Measurements from ENCODE around the gene ARHGAP33.
"Not testable (repeated sequence)": the region's sequence is repeated elsewhere in the genome, so short reads cannot be mapped to it uniquely, and the experiment has no call there.

ARHGAP33 gene

DNA sequence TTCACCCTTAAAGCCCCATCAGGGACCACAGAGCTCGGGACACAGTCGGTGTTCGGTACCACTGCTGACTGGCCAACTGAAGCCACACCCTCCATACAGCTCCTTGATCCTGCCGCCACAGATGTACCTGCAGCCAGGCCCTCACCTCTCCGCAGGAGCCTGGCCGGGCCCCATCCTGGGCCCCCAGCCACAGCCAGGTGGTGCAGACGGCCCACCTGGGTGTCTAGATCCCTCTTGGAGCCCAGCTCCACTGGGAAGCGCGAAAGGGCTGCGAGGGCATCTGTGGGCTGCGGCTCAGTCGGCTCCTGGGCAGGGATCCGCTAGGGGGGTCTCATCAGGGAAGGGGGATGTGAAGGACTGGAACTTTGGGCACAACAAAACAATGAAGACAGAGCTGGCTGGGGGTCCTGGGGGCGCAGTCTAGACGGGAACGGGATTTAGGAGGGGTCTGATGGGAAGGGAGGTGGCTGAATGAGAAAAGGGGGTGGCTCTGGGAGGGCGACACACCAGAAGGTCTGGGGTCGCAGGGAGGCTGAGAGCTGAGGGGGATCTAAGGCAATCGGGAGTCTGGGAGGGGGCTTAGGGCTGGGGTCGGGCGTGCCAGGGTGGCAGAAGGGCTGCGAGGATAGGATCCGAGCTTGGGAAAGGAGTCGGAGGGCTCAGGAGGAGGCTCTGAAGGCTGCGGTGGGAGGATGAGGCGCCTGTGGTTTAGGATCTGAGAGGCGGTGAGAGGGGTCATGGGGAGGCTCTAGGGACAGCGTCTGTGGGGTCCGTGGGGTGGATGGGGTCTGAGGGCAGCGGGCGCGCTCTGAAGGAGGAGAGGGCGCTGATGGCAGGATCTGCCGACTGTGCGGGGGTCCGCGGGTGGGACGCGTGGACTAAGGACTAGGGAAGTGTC is 21.5 kb downstream of the ARHGAP33 start:
- no peak for DNase-seq

GRCh38 chr19:35797663-35798062 is 22.3 kb downstream of the ARHGAP33 start:
- peak; percentile 62 for DNase-seq

GRCh38 chr19:35801828-35802227 is 26.5 kb downstream of the ARHGAP33 start:
- no peak for DNase-seq

DNA sequence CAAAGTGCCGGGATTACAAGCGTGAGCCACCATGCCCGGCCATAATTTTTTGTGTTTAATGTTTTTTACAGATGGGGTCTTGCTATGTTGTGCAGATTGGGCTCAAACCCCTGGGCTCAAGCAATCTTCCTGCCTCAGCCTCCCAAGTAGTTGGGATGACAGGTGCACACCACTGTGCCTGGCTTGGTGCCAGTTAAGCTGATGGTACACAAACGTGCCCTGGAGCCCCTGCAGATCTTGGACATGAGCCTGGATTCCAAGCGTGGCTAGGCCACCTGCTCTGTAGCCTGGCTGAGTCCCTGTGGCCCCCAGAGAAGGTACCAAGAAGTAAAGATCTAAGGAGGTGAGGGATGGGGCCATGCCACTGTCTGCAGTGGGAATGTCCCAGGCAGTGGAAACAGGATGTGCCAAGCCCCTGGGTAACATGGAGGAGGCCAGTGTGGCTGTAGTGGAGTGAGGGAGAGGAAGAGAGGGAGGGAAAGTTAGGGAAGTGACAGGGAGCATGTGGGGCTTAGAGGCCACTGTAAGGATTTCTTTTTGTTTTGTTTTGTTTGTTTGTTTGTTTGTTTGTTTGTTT is 30.2 kb downstream of the ARHGAP33 start:
- no peak for DNase-seq

DNA sequence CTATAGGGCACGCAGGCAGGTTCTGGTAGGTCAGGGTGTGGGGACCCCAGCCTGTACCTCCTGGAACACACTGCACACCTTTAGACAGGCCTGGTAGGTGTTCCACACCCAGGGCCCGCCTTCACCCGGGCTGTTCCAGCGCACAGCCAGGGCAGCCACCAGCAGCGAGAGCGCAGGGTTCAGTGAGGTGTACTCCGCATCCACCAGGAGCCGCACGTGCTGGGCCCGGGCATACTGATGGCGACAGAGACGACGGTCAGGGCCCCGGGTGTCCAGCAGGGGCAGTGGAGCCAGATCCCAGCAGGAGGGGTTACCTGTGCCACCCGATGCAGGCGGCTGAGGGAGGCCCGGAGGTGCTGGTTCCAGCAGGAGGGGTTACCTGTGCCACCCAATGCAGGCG is 31.2 kb downstream of the ARHGAP33 start:
- no peak for DNase-seq

DNA sequence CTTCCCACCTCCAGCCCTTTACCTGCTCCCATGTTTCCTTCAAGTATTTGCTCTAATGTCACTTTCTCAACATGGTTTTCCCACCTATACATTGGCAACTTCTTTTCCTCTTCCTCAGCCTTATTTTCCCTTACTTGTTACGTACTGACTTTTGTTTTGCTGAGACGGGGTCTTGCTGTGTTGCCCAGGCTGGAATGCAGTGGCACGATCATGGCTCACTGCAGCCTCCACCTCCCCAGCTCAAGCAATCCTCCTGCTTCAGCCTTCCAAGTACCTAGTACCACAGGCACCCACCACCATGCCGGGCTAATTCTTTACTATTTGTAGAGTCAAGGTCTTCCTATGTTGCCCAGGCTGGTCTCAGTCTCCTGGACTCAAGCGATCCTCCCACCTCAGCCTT is 32.3 kb downstream of the ARHGAP33 start:
- no peak for DNase-seq

DNA sequence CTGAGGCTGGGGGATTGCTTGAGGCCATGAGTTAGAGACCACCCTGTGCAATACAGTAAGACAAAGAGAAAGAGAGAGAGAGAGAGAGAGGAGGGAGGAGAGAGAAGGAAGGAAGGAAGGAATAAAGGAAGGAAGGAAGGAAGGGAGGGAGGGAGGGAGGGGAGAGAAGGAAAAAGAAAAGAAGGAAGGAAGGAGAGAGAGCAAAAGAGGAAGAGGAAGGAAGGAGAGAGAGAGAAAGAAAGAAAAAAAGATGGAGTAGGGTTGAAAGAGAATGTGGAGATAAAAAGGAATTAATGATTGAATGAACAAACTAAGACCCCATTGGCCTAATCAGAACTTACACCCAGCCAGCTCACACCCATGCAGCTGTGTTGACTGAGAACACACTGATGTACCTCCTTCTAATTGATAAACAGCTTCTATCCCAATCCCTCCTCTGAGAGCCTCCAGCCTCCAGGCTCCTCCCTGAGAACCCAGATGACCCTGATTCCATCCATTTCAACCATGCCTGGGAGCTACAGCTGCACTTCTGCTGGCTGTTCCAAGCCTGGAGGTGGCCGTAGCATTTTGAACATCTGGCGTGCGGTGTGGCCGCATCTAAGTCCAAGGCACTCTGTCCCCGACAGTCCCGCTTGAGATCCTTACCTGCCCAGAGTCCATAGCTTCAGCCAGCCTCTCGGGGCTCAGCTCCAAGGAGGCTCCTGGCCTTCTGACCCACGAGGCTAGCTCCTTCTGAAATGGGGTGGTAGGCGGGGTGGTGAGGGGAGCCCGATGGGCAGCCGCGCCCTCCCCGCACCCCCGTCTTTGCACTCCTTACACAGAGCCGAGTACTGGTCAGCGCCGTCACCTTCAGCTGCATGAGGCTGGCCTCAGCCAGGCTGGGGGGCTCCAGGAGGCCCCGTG is 36.2 kb downstream of the ARHGAP33 start:
- DNase-seq = no peak

DNA sequence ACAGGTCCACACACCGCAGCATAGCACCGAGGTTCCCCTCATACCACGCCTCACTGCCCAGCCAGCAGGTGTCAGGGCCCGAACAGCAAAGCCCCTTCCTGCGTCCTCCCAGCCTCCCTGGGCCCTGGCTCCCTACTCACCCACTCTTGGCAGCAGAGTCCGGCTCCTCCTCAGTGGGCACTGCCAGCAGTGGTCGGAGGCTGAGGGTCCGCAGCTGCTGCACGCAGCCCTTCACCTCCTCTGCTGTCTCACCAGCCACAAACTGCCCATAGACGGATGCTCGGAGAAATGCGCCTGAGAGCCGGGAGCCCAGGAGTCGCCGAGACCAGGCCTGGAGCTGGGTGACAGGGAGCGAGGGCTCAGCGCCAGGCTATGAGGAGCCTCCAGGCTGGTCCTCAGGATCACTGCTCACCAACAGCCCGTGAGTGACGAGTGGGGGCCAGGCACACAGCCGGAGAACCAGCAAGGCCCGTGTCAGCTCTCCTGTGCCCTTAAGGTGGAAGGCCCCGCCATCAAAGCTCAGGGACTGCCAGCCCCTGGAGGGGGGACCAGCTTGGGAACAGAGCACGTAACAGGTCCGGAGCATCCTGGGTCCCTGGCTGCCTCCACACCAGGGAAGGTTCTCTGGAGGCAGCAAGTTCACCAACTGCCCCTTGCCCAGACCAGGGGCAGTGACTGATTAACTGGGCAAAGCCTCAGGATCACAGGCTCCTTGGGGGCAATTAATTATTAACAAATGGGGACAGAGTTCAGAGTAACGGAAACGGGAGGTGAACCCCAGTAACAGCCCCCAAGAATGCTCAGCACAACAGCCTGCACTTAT is 37.1 kb downstream of the ARHGAP33 start, which contains the start of gene PRODH2:
PRODH2 (minus strand) TSS at position 626 of the 823 bp plus-strand sequence; CDS start at position 586, 40 bp downstream.
- DNase-seq = no peak

DNA sequence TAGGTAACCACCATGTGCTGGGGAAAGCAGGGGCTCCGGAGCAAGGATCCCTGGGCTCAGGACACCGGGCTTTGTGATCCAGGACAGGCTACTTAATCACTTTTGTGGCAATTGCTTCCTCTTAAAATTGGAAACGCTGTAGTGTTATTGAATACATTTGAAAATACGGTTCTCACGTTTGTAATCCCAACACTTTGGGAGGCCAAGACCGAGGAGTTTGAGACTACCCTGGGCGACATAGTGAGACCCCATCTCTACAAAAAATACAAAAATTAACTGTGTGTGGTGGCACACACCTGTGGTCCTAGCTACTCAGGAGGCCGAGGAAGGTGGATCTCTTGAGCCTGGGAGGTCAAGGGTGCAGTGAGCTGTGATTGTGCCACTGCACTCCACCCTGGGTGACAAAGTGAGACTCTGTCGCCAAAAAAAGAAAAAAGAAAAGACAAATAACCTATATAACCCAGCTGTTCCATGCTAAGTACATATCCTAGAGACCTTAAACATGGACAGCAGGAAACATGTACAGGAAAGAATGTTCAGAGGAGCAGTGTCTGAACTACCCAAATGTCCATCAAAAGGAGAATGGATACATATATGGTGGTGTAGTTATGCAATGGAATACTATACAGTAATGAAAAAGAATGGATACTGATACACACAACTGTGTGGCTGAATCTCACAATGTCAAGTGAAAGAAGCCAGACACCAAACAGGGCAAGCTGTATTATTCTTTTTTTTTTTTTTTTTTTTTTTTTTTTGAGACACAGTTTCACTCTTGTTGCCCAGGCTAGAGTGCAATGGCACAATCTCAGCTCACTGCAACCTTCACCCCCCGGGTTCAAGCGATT is 37.9 kb downstream of the ARHGAP33 start:
- no peak for DNase-seq

GRCh38 chr19:35816262-35816661 is 40.9 kb downstream of the ARHGAP33 start:
- DNase-seq = no peak

DNA sequence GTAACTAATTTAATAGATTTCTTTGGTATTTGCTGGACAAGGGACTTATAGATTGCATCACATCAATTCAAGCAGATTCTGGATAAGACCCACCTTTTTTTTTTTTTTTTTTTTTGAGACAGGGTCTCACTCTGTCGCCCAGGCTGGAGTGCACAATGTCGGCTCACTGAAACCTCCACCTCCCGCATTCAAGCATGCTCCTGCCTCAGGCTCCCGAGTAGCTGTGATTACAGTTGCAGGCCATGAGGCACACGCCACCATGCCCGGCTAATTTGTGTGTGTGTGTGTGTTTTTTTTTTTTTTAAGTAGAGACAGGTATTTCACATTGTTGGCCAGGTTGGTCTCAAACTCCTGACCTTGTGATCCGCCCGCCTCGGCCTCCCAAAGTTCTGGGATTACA is 41.5 kb downstream of the ARHGAP33 start:
- no peak for DNase-seq

DNA sequence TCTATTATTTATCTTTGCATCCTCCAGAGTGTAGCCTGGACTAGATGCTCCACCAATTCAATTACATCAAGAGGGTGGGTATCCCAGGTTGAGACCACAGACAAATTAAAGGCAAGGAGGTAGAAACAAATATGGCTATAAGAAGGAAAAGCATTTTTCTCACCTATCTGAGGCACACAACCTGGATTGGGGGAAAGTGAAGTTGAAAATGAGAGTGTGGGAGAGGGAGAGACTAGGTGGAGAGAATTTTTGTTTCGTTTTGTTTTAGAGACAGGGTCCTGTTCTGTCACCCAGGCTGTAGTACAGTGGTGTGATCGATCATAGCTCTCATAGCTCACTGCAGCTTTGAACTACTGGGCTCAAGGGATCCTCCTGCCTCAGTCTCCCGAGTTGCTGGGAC is 43.1 kb downstream of the ARHGAP33 start:
- no peak for DNase-seq

DNA sequence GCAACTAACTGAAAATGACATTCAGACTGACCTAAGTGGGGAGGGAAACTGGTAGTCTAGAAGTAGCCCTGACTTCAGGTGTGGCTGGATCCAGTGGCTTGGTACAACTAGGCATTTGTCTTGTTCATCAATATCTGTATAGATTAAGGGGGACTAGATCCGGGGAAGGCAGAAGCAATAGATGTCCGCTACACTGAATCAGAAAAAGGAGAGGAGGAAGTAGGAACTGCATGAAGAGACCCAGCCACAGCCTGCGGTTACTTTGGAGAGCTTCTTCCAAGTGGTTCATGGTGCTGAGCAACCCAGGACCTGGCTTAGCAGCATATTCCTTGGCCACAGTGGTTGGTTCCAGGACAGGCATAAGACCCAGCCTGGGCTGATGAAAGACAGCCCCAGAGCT is 47.2 kb downstream of the ARHGAP33 start:
- DNase-seq = no peak

GRCh38 chr19:35824150-35824549 is 48.8 kb downstream of the ARHGAP33 start:
- DNase-seq = no peak

DNA sequence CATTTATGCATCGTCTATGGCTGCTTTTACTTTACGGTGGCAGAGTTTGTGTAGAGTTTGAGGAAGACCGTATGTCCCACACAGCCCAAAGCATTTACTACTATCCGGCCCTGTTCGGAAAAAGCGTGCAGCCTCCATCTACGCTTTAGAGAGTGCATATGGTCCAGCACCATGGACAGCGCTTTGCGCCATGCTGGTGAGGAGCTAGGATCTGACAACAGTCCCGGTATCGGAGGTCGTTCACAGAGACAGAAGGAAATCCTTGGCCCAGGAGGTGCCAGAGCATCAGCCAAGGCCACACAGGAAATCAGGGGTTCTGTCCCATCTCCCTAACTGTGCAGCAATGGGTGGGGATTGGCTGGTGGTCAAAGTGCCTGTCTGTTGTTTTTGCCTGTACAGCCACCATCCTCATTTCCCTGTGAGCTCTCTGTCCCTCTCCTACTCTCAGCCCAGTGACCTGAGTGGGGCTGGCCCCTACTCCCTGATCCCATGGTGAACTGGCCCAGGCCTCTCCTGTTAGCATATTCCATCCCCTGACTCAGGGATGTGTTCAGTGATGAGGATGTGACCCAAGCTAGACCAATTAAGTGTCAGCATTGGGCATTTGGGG is 53.4 kb downstream of the ARHGAP33 start:
- peak; percentile 89 for DNase-seq

DNA sequence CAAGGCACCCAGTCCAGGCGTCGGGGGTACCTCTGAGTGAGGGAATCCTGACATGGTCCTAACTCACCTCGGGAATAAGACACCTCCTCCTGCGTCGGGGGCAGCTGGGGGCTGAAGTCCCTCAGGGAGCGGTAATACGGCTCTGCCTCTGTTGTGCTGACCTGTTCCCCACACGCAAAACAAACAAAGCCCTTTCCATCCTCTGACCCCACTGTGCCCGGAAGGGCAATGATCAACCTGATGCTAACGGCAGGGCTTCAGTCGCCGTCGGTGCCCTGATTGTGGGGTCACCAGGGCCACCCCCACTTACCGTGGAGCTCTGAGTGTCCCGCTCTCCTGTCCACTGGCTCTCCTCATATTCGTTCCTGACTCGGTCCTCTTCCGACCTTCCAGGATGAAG is 55.6 kb downstream of the ARHGAP33 start:
- DNase-seq = no peak

GRCh38 chr19:35832054-35832453 is 56.7 kb downstream of the ARHGAP33 start:
- no peak for DNase-seq

DNA sequence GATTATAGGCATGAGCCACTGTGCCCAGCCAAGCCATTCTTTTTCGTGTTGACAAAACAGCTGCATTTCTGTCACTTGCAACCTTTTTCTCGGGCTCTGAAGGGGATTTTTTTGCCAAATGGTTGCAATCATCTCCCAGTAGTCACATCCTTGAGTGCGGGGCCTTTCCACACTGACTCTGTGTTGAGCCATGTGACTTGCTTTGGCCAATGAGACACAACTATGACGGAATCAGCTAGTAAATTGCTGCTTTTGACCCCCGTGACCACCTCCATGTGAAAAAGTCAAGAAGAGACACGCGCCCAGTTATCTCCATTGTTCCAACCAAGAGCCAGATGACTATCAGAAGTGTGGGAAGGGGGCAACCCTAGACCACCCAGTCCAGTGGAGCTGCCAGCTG is 58.6 kb downstream of the ARHGAP33 start:
- no peak for DNase-seq

DNA sequence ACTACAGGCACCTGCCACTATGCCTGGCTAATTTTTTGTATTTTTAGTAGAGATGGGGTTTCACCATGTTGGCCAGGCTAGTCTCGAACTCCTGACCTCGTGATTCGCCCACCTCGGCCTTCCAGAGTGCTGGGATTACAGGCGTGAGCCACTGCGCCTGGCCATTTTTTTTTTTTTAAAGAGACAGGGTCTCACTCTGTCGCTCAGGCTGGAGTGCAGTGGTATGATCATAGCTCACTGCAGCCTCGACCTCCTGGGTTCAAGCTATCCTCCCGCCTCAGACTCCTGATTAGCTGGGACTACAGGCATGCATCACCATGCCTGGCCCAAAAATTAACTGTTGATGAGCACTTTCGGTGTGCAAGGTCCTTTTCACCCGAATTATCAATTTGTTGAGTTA is 60.7 kb downstream of the ARHGAP33 start:
- DNase-seq = not testable (repeated sequence)
